GM21619 (cell line): ENCODE results near the gene TICAM2.
A peak's percentile ranks its signal among the peaks of the same experiment; 100 is the strongest.

Experiments
- ATAC-seq: cut with Tn5 transposase; IDR thresholded peaks from one replicate; pipeline ENCODE4 v1.9.1; 2021; ENCODE audit not compliant: unreplicated experiment

The TICAM2 gene

DNA sequence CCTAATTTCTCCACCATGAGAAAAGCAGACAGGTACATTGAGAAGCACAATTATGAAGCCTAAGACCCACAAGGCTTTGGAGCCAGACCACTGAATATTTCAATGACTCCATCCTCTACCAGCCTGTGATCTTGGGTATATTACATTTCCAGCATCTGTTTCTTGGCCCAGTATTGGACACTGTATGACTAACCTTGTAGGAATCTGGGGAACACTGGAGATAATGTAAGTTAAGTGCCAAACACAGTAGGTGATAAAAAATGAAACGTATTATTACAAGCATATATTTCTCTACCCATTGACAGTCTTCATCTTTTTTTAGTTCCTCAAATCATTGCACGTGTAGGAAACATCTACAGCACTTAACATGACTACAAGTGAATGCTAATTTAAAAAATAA, 29.1 kb downstream of the TICAM2 start:
- no peak for ATAC-seq

DNA sequence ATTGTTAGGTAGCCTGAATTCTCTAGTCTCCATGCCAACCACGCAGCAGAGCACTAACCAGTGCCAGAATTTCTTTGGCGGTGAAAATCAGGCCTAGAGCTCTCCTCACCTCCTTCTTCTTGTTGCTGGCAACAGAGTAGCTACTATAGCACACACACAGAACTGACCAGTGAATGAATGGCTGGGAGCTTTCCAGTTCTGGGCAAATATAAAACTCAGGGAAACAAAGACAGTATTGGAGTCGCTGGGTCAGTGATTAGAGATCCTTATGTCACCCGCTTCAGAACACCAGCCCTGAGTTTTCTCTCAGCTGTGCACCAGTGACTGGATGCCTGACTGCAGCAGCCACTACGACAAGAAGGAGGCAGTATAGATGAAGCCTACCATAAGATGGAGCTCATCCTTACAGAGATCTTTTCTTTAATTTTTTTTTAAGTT, 30.8 kb downstream of the TICAM2 start:
- no peak for ATAC-seq

DNA sequence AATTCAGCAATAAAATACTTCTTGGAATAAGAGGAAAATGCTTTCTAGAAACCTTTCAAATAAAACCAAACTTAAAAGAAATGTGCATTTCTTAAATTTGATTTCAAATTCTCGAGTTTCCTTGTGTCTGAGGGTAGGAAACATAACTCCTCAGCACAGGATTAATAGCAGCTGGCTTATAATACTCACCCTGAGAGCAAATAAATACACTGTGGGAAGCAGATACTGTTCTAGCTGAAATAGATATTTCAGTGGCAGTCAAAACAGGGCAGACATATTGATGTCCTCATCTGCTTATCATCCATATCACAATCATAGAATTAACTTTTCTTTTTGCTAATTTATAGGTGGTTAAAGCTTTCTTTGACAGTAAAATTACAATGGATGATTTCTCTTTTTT, 33.6 kb downstream of the TICAM2 start:
- ATAC-seq, result no peak

DNA sequence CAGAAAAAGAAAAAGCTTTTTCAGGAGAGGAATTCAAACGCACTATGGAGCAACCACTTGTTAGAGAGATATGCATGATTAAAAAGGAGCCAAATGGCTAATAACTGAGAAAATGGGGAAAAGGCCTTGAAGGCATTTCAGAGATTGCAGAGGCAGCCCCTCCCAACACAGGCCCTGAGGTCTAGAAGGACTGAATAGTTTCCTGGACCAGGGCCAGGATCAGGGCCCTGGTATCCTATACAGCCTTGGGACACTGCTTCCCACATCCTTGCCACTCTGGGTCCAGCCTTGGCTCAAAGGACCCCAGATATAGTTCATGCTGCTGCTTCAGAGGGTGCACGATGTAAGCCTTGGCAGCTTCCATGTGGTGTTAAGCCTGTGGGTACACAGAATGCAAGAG, 37.0 kb downstream of the TICAM2 start:
- ATAC-seq, result no peak

DNA sequence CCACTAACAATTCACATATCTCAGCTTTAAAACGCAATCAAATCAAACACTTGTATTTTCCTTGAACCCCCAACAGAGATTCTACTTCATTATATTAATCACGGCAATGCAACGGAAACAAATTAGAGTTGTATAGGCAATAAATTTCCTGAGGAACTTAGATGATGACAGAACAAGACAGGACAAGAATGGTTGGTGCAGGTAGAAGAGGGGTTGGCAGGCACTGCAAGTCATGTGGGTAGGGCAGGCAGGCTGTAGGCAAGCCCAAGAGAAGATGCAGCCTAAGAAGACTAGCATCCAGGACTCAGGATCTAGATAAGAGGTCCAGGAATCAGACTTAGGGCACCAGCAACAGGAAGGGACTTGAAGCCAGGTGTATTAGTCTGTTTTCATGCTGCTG, 41.1 kb downstream of the TICAM2 start:
- ATAC-seq, result no peak

DNA sequence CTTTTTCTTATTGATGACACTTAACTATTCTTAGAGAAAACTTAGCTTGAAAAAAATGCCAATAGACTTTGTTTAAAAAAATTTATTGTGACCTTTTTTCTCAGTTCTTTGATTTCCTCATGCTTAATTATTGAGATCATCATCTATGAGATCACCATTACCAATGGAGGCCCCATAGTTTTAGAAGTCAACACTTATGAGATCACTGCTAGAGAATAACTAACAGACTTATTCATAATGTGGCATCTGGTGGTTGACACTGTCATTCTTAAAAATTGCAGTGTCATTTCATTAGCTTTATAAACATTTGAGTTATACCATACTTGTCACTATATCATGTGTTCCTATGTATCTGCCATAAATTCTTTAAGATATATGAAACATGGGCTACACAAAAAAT, 42.8 kb downstream of the TICAM2 start:
- no peak for ATAC-seq

DNA sequence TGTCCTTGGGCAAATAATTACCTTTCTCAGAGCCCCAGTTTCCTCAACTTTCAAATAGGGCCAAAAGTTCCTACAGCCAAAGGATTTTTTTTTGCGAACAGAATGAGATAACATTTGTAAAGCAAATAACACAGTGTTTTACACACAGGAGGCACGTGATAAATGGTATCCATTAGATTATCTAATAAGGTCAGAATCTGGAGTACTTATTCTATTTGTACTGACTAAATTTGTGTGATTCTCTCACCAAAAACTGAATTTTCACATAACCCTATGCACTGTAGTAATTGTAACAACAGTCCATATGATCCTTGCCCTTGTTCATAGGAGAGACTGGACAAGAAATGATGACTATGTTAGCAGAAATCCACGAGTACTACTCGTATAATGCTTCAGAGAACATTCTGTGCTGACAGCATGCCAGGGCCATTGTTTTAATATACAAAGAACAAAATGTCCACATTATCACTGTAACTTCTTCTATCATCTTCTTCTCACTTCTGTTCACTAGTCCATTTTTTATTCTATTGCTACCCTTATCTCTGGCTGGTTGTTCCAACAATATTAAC, 43.8 kb downstream of the TICAM2 start:
- no peak for ATAC-seq

DNA sequence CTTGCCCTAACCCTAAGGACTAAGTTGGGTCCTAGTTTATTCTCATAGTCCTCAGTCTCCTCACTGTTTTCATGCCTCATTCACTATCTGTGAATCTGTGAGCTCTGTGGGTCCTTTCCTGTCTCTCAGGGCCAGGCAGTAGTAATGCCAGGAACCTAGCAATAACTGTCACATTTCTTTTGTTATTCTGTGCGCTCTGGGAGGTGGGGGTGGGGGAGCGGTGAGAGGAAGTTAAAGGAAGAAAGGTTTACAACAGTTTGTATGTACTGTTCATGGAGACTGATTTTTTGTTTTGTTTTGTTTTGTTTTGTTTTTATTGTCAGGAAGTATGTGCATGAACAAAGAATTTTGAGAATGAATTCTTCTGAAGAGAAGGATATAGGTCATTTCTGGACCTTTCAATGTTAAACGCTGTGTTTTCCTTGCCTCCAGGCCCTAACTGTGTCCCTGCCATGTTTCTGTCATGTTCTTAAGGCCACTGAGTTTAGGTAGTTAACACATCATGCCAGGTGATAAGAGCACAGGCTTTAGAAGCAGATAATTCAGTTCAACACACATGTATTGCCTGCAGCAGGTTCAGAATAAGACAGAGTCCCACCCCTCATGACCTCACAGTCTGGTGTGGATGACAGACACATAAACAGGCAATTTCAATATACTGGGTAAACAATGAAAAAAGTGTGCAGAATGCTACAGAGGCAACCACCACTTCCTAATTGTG, 44.5 kb downstream of the TICAM2 start:
- no peak for ATAC-seq

DNA sequence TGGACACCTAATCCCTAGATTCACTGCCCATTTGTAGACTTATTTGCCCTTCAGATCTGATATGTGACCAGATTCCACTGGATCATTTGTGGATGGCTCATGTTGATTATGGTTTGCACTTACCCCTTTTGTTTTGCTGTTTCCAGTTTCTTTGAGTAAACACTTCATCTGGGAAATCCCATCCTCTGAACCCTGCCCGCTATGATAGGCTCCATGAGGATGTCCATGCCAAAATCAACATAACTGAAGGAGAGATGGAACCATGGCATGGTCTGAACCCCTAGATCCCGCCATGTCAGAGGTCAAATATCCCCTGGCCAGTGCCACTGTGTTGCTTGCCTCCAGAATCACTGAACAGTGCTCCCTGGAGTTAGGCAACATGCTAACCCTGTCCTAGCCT, 46.0 kb downstream of the TICAM2 start:
- no peak for ATAC-seq

DNA sequence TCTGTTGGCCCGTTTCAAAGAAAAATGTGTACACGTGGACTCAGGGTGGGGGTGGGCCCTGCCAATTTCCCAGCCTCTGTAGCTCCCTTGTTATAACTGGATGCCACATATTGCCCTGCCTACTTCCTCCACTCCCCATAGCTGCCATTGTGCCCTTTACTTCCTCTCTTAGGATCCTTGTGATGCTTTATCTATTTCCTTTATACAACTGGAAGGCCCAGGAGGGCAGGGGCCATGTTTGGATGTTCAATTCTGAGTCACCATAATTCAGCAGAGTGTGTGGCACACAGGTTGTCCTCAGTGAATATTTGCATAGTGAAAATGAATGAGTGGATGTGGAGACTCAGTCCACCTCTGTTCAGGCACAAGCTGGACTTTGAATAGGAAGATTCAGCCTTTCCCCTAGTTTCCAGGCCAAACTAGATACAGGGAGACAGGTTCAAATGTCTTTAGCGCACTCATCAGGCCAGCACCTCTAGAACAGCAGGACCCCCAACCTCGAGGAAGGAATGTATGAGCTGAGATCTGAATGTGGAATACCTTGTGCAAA, 47.1 kb downstream of the TICAM2 start:
- ATAC-seq, result no peak

DNA sequence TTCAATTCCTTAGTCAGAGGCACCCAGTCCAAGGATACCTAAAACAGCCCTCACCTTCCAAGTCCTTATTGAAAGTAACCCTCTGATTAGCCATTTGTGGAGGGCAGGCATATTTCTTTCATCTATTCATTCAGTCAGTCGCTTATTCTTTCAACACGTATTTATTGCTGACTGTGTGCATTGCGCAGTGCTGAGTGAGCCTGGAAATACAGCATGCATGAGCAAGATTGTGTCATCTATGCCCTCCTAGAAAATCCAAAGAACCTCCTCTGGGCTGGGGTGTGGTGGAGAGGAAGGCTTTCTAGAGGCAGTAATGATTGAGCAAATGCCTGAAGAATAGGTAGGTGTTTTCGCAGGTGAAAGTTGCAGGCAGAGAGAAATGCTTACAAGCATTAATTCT, 49.2 kb downstream of the TICAM2 start:
- no peak for ATAC-seq

DNA sequence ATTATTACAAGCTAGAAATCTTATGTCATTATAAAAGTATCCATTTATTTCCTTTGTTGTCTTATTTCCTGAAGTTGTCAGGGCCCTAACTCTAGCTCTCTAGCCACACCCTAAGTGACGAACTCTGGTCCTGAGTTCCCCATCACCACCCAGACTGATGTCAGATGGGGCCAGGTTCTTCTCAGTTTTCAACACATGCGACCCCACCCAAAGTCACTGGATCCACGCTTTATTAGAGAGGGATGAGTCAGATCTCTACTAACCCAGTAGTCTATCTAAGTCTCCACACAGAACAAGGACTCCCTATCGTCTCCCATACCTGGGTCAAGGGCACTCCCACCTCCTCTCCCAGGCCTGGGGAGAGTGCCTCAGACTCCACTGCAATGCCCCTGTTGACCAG, 50.9 kb downstream of the TICAM2 start:
- ATAC-seq, result no peak

DNA sequence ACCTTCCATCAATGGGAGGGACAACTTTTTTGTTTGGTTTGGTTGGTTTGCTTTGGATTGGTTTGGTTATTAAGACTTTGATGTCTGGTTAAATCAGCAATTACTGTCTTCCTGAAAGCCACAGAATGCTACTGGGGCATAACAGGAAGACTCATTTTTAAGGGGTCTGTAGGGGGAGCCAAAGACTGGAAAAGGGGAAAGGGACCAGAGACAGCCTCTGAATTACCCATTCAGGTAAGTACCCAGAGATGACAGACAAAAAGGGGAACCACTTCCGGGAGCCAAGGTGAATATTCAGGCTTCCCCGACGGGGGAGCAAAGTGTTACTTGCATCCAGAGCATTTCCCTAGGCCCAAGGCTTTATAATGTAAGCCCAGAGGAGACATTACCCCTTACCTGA, 53.1 kb downstream of the TICAM2 start:
- no peak for ATAC-seq

DNA sequence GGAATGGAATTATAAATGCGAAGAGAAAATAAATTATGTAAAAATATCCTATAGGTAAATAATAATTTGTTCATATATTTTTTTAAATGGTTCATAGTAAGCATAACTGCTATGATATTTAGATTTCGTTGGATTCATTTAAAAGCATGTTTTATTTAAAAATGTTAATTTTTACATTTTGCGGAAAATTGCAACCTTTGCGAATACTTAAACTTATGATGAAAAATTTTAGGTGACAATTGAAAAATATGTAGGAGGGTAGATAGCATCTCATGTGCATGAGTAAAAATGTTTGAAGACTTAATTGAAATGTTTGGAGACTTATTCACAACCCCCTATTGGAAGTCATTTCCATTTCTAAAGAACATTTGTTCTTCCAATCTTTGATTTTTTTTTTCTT, 53.6 kb downstream of the TICAM2 start:
- ATAC-seq, result no peak

DNA sequence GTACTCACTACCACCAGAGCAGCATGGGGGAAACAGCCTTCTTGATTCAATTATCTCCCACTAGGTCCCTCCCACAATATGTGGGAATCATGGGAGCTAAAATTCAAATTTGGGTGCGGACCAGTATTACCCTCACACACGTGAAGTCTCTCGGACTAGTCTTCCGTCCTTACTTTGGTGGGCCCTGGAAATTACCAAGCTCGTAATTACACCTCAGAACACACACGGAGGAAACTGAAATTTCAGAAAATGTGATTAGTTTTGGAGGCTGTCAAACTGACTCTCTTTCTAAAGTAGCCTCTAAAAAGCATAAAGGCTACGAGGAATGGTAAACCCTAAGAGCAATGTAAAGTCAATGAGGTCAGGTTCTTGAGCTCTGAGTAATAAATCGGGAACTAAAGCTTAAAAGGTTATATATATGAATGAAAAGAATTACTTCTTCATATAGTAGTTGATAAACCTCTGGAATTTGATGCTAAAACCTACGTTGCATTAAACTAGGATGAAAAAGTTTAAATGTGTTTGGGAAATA, 56.9 kb downstream of the TICAM2 start:
- ATAC-seq, result no peak

DNA sequence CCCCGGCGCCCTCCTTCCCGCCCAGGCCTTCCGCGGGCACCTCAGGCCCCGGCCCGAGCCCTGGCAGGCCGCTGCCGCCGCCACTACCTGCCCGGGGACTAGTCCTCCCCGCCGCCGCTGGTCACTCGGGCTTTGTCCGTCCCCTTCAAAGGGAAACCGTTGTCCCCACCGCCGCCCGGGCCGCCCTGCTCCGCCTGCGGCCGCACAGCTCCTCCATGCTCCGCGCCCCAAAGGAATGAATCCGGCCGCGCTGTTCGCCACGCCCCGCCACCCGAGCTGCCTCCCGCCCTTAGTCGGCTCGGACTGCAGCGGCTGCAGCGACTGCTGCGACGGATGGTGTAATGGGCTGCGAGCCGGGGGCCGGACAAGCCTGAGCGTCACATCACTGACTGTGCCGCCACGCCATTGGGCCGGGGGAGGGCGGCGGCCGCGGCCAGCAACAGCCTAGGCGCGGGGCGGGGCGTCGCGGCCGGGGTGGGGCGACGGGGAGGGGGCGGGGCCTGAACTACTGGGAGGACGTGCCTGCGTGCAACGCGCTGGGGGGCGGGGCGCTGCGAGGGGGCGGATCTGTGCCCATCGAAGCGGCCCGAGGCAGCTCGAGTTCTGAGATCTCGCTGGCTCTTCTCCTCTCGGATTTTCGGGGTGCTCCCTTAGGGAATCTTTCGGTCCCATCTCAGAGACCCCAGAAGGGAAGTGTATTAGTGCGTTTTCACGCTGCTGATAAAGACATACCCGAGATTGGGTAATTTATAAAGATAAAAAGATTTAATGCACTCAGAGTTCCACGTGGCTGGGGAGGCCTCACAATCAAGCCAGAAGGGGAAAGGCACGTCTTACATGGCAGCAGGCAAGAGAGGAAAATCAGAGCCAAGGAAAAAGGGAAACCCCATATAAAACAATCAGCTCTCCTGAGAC, 57.6 kb downstream of the TICAM2 start, which contains the start of gene FEM1C:
FEM1C (minus strand) TSS at position 340 of the 915 bp plus-strand sequence. CDS start 1,282 bp downstream, outside the sequence.
- ATAC-seq, result peak; percentile 97

DNA sequence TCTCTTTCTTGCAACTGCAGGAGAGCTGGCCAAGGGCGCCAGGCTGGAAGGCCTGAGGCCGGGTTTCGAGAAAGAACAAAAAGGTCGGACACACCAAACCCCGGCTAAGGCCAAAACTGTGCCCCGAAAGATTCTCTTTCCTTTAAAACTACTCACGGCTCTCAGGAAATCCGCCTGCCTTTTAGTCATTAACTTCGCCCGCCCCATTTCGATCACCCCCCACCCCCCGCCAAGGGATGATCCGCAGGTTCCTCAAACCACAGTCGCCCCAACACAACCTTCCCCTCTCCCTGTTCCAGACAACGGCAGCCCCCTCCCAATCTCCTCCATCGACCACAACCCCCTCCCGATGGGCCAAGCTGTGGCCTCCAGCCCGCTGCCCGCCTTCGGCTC, 58.2 kb downstream of the TICAM2 start:
- peak; percentile 5 for ATAC-seq

DNA sequence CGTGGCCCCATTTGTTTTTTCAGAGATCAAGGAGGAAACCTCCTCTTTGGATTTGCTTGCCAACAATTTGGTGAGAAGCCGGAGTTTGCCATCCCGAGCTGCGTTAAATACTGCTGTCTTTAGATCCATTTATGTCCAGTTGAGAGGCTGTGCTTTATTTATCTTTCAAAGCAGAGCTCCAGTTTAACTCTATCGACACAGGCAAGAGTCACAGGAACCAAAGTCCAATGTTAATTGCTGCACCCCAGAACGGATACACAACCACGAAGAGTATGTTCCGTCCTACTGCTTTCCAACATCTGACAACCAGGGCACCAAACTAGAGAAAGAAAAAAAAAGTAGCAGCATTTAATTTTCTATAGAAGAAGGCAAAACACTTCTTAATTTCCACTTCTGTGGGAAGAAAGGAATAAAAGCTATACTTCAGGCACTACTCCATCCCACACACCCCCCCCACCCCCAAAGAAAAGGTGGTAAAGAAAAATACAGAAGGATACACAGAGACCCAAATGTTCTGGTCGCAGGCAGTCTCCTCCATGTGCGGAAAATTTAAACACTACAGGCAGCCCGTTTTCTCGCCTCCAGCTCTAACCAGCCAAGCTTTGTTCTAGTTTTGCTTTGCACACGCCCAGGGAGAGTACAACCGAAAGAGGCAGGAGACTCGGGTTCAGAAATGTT, 58.8 kb downstream of the TICAM2 start:
- peak; percentile 29 for ATAC-seq

DNA sequence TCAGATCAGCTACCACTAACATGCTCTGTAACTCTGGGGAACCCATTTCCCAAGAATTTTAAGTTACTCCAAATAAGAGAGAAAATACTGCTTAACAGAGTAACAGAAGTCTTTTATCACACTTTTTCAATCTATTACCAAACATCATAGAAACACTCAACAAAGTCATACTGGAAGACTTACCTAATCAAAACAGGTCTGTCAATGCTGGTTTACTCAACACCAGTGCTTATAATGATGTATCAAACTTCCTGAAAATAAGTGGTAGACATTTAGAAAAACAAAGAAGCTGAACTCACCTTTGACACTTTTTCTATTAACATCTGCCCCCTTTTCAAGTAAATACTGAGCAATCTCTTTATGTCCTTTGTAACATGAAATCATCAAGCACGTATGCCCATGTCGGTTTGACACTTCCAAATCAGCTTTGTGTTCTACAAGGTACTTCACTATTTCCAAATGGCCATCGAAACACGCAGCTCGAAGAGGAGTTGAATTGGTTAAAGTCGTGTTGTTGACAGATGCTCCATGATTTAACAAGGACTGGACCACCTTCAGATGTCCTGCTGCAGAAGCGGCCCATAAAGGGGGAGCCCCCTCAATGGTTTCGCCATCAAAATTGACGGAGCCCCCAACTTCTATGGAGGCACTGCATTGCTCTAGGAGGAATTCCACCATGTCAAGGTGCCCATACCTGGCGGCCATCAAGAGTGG, 59.5 kb downstream of the TICAM2 start:
- no peak for ATAC-seq

DNA sequence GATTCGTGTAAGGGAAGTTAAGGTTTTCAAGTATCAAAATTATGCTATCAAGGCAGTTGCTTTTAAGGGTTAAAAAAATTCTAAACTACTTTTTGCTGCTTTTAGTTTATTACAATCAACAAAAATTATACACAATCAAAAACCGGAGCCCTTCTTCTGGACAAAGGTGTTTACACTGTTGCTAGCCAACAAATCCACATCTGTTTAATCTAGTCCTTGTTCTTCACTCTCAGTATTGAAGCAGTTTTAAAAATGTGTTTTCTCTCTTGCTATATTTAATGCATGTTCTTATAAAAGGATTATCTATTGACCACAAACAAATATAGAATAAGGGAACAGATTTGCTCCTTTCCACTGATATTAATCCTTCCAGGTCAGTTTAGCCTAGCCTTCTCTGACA, 60.2 kb downstream of the TICAM2 start:
- ATAC-seq, result no peak
